DOHH2 (cell line): Measurements from ENCODE around the gene SOAT2.

ENCODE experiments used
- H3F3A ChIP-seq: fragments of 200-600 bp; sonication (generic), shearing (Covaris generic); 2 replicates; pipeline ENCODE4 v1.6.0; 2016; ENCODE audit warnings: antibody characterized with exemption, mild to moderate bottlenecking; ENCODE audit not compliant: control insufficient read depth, insufficient read depth
- H3K27ac ChIP-seq: fragments of 200-600 bp; sonication (generic); 2 replicates; pipeline ENCODE4 v1.5.1; 2014; ENCODE audit warnings: low read depth, mild to moderate bottlenecking, low read length, moderate library complexity
- H3K27me3 ChIP-seq: fragments of 200-600 bp; sonication (generic); 2 replicates; pipeline ENCODE4 v1.6.1; 2014; ENCODE audit warnings: mild to moderate bottlenecking, low read length, mixed read lengths; ENCODE audit not compliant: control insufficient read depth
- H3K36me3 ChIP-seq: fragments of 200-600 bp; sonication (generic); 2 replicates; pipeline ENCODE4 v1.6.1; 2014; ENCODE audit warnings: mild to moderate bottlenecking, low read length, moderate library complexity, mixed read lengths; ENCODE audit not compliant: control insufficient read depth
- H3K4me1 ChIP-seq: fragments of 200-600 bp; sonication (generic); 2 replicates; pipeline ENCODE4 v1.6.1; 2014; ENCODE audit warnings: mild to moderate bottlenecking, low read length, mixed read lengths; ENCODE audit not compliant: control insufficient read depth
- H3K4me2 ChIP-seq: fragments of 200-600 bp; sonication (generic); 2 replicates; pipeline ENCODE4 v1.6.0; 2014; ENCODE audit warnings: mild to moderate bottlenecking, low read length, moderate library complexity
- H3K4me3 ChIP-seq: fragments of 200-600 bp; sonication (generic); 2 replicates; pipeline ENCODE4 v1.5.1; 2014; ENCODE audit warnings: mild to moderate bottlenecking, low read length, mixed read lengths
- H3K79me2 ChIP-seq: fragments of 200-600 bp; sonication (generic); 2 replicates; pipeline ENCODE4 v1.6.1; 2014; ENCODE audit warnings: mild to moderate bottlenecking, low read length, mixed read lengths; ENCODE audit not compliant: control insufficient read depth
- H3K9me2 ChIP-seq: fragments of 200-600 bp; sonication (generic); replicated peaks from 2 replicates; pipeline ENCODE4 v1.6.1; 2014; ENCODE audit warnings: mild to moderate bottlenecking, low read length, mixed read lengths; ENCODE audit not compliant: control insufficient read depth
- H3K9me3 ChIP-seq: fragments of 200-600 bp; sonication (generic); 2 replicates; pipeline ENCODE4 v1.6.1; 2014; ENCODE audit warnings: antibody characterized with exemption, low read length, mixed read lengths; ENCODE audit not compliant: control insufficient read depth, insufficient read depth
- H4K20me1 ChIP-seq: fragments of 200-600 bp; sonication (generic); 2 replicates; pipeline ENCODE4 v1.6.0; 2014; ENCODE audit warnings: low read depth, mild to moderate bottlenecking, antibody characterized with exemption, low read length, moderate library complexity; ENCODE audit not compliant: control insufficient read depth, insufficient read depth
- CTCF ChIP-seq: fragments of 200-600 bp; sonication (generic); IDR thresholded peaks from one replicate; pipeline ENCODE4 v1.5.1; 2014; ENCODE audit warnings: antibody characterized with exemption, mild to moderate bottlenecking, low read depth, low read length; ENCODE audit not compliant: poor library complexity, severe bottlenecking
- EZH2phosphoT487 ChIP-seq: fragments of 200-600 bp; sonication (generic); IDR thresholded peaks from 2 replicates; pipeline ENCODE4 v1.6.1; 2017; ENCODE audit warnings: borderline replicate concordance, mild to moderate bottlenecking, antibody characterized with exemption, low read length, moderate library complexity, mixed read lengths

Gene SOAT2

GRCh38 chr12:53172352-53172751 lies 69.1 kb downstream of the SOAT2 start:
- H3K27me3 ChIP-seq: no peaks in the 10 kb centered on the region
- H3K79me2 ChIP-seq: no peaks in the 10 kb centered on the region

GRCh38 chr12:53173085-53173715 lies 69.9 kb downstream of the SOAT2 start:
- no peaks in the 10 kb centered on the region for H3K4me1 ChIP-seq
- TF ChIP-seq EZH2phosphoT487 (no peak), CTCF (no peak)
- no peaks in the 10 kb centered on the region for H3K9me3 ChIP-seq
- H3K36me3 ChIP-seq: no peaks in the 10 kb centered on the region
- H3K27ac ChIP-seq: no peak overlapping the region
- H4K20me1 ChIP-seq: no peaks in the 10 kb centered on the region
- H3F3A ChIP-seq: peaks cover 4% of the 10 kb centered on the region; the same call in 1 of the 2 replicates
- no peaks in the 10 kb centered on the region for H3K27me3 ChIP-seq
- no peaks in the 10 kb centered on the region for H3K79me2 ChIP-seq
- H3K4me3 ChIP-seq: no peak overlapping the region
- H3K9me2 ChIP-seq: no peaks in the 10 kb centered on the region
- H3K4me2 ChIP-seq: no peak overlapping the region

More at GRCh38 chr12:53172352-53172751, 69.1 kb downstream of the SOAT2 start:
- TF ChIP-seq CTCF: no peak
- TF ChIP-seq EZH2phosphoT487: no peak
- no peaks in the 10 kb centered on the region for H3K9me3 ChIP-seq
- no peaks in the 10 kb centered on the region for H3K4me1 ChIP-seq
- peaks cover 3% of the 10 kb centered on the region; the same call in 1 of the 2 replicates for H3F3A ChIP-seq
- no peak overlapping the region for H3K27ac ChIP-seq
- no peaks in the 10 kb centered on the region for H3K36me3 ChIP-seq
- no peak overlapping the region for H3K4me2 ChIP-seq
- no peak overlapping the region for H3K4me3 ChIP-seq
- H4K20me1 ChIP-seq: no peaks in the 10 kb centered on the region
- no peaks in the 10 kb centered on the region for H3K9me2 ChIP-seq
